NK-92 treated with Interleukin-12 subunit alpha and Interleukin-12 subunit beta, amount 100 ng/mL, for 24 hours (cell line): ENCODE results near the gene TERT.
"Not testable (repeated sequence)": the region's sequence is repeated elsewhere in the genome, so short reads cannot be mapped to it uniquely, and the experiment has no call there.

Experiments used
- DNase-seq: peaks from one replicate; lab custom pipeline; 2025; lab: John Stamatoyannopoulos, UW

Gene TERT

DNA sequence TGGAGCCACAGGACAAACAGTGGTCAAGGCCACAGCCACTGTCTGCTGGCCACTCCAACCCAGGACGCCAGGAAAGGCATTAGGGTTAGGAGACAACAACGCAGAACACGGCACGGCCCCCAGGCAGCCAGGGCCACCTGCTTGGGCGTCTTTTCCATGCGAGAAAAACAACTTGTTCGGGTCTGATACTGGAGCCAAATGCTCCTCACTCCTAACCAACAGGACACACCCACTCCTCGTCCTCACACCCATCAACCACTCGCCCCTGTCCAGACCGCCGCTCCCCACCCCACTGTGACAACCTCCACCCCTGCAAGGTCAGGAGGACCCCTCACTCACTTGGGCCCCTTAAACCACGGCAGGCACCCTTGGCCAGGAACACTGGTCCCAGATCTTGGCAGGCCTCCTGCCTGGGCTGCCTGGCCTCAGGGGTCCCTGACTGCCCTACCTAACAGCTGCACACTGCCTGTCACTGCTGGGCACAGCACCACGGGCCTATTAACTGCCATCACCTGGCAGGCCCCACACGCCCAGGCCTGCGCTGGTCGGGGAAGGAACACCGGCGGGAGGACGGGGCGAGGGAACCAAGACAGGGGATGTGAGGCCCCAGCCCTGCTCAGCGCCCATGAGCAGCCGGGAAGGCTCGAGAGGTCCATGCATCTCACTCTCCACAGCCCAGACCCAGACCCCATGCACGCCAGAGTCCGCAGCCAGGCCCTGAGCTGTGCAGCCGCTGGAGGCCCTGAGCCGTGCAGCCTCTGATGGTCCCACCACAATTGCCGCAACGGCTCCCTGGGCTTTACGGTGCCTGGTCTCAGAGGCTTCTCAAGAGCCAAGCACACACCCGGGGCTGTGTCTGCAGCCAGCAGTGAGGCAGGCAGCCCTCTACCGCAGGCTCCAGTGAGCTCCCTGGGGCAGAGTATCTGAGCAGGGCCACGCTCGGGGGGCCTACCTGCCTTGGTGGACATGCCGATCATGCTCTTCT, 36.3 kb upstream of the TERT start:
- no peak for DNase-seq

DNA sequence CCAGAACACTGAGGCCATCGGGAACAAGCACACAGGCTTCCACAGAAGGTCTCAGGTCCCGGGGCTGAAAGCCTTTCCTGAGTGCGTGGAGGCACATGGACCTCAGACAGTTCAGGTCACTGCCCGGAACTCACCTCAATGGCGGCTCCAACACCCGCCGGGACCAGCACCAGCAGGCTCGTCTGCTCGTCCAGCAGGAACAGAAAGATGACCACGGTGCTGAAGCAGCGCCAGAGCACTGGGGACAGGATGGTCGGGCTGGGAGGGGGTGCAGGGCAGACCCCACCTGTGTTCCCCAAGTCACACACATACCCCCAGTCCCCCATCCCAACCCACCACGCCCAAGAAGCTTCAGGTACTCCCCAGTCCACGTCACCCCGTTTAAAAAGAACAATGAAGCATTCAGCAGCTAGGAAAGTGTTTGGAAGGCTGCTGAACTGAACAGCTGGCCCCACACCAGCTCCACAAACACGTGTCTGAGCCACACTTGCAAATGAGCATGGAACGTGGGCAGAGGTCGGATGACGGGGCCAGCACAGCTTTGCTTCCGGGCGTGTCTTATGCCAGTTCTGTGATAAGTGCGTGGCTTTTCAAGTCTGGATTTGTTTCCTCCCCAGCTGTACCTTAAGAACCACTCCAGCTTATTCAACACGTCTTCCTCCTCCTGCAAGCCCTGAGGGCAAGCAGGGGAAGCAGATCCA, 35.4 kb upstream of the TERT start:
- no peak for DNase-seq

DNA sequence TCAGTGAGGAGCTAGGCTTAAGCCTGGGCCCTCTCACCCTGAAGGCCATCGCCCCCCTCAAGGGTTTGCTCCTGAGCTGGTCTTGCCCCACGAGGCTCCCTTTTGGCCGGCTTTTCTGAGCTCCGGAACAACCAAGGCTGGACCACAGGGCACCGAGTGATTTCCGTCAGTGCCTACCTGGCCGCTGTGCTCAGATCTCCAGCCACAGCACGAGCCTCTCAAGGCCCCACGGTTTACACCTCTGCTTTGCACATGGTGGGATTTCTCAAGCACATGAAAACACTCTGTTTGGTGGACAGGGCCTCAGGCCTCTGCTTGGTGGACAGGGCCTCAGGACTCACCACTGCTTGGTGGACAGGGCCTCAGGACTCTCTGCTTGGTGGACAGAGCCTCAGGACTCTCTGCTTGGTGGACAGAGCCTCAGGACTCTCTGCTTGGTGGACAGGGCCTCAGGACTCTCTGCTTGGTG, 34.3 kb upstream of the TERT start:
- no peak for DNase-seq

DNA sequence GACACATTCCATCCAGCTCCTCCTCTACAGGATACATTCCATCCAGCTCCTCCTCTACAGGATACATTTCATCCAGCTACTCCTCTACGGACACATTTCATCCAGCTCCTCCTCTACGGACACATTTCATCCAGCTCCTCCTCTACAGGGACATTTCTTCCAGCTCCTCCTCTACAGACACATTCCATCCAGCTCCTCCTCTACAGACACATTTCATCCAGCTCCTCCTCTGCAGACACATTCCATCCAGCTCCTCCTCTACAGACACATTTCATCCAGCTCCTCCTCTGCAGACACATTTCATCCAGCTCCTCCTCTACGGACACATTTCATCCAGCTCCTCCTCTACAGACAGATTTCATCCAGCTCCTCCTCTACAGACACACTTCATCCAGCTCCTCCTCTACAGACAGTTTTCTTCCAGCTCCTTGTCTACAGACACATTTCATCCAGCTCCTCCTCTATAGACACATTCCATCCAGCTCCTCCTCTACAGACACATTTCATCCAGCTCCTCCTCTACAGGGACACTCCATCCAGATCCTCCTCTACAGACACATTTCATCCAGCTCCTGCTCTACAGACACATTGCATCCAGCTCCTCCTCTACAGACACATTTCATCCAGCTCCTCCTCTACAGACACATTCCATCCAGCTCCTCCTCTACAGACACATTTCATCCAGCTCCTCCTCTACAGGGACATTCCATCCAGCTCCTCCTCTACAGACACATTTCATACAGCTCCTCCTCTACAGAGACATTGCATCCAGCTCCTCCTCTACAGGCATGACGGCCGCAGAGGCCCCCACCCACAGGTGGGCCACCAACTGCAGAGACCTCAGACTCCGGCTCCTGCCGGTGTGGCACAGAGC, 33.6 kb upstream of the TERT start:
- not testable (repeated sequence) for DNase-seq

DNA sequence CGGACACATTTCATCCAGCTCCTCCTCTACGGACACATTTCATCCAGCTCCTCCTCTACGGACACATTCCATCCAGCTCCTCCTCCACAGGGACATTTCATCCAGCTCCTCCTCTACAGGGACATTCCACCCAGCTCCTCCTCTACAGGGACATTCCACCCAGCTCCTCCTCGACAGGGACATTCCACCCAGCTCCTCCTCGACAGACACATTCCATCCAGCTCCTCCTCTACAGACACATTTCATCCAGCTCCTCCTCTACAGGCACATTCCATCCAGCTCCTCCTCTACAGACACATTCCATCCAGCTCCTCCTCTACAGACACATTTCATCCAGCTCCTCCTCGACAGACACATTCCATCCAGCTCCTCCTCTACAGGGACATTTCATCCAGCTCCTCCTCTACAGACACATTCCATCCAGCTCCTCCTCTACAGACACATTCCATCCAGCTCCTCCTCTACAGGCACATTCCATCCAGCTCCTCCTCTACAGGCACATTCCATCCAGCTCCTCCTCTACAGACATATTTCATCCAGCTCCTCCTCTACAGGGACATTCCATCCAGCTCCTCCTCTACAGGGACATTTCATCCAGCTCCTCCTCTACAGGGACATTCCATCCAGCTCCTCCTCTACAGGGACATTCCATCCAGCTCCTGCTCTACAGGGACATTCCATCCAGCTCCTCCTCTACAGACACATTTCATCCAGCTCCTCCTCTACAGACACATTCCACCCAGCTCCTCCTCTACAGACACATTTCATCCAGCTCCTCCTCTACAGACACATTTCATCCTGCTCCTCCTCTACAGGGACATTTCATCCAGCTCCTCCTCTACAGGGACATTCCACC, 32.3 kb upstream of the TERT start:
- not testable (repeated sequence) for DNase-seq

DNA sequence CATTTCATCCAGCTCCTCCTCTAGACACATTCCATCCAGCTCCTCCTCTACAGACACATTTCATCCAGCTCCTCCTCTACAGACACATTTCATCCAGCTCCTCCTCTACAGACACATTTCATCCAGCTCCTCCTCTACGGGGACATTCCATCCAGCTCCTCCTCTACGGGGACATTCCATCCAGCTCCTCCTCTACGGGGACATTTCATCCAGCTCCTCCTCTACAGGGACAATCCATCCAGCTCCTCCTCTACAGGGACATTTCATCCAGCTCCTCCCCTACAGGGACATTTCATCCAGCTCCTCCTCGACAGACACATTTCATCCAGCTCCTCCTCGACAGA, 31.6 kb upstream of the TERT start:
- not testable (repeated sequence) for DNase-seq

DNA sequence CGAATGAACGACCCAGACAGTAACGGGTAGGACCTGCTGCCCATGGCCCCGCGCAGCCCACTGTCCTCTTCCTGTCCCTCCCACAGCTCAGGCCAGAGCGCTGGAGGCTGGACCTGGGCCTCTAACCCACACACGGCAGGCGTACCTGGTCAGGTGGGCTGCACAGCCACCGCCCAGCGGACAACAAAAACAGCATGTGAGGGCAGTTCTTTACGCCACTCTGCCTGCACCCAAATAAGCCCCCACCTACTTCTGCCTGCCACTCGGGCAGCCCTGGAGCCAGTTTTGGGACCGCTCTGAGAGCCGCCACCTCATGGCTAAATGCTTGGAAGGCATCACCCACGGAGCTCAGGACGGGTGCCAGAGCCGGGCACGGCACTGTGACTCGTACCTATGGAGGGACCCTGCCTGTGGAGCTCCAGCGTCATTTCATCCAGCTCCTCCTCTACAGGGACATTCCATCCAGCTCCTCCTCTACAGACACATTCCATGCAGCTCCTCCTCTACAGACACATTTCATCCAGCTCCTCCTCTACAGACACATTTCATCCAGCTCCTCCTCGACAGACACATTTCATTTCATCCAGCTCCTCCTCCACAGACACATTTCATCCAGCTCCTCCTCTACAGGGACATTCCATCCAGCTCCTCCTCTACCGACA, 31.1 kb upstream of the TERT start:
- DNase-seq, result no peak

DNA sequence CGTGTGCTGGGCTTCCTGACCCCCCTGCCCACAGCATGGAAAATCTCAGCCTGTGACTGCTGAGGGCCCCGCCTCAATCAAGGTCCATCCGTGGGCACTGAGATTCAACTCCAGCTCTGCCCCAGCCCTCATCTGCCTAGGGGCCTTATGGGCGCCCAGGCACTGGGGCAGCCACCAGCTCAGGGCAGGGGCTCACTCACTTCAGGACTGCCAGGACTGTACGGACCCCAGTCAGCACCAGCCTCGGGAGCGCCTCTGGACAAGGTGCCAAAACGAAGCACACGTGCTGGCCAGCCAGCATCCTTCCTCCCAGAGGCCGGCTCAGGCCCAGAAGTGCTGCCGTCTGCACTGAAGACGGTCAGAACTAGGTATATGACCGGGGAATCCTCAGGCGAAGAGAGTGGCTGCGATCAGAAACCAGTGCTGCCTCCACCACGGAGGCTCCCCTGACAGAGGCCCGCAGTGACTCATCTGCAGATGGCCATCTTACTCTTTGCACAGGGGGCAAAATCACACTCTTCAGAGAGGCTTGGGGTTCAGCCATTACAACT, 30.4 kb upstream of the TERT start:
- DNase-seq, result no peak

DNA sequence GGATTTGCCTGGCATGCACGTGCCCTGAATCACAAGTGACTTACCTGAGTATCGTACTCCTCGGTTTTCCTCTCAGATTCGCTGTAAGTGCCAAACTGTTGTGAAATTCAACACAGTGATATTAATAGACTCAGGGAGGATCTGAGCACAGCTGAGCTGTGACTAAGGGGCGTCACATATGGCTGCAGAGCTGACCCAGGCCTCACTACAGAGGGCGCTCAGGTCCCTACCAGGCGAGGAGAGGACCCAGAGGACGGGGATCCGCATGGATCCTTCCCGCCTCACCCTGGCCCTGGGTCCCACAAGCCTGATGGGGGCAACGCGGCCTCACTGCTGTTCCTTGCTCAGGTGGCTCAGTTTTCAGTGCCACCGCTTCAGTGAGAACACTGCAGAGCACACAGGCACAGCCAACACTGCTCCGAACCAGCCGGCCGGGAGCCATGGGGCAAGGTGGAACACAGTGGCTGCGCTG, 29.9 kb upstream of the TERT start:
- no peak for DNase-seq

DNA sequence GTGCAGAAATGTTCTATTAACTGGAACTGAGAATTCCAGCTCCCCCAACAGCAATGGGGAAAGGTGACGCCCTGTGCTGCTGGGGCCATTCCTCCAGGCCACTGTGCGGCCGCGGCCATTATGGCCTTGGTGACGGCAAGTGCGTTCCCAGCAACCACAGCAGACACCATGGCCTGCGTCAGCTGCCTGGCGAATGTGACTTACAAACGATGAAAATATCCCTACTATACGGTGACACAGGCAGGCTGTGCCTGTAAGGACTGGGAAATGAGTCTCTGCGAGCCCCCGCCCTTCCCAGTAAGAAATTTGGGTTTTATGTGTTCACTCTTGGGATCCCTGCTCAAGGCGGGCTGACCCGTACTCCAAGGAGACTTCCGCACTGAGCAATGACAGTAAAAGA, 29.4 kb upstream of the TERT start:
- no peak for DNase-seq

DNA sequence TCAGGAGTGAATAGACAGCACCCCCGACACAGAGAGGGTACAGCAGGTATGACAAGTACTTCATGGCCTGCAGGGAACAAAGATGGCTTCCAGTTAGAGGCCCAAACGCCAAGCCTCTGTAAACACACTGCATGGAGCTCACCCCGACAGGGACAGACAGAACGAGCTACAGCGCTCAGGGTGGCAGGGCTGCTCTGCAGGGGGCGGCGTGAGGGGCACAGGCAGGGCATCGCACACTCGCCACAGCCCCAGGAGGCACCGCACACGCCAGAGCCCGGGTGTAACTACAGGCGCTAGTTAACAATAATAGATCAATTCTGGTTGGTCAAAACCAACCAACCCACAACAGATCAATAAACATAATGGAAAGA, 28.9 kb upstream of the TERT start:
- DNase-seq, result no peak

DNA sequence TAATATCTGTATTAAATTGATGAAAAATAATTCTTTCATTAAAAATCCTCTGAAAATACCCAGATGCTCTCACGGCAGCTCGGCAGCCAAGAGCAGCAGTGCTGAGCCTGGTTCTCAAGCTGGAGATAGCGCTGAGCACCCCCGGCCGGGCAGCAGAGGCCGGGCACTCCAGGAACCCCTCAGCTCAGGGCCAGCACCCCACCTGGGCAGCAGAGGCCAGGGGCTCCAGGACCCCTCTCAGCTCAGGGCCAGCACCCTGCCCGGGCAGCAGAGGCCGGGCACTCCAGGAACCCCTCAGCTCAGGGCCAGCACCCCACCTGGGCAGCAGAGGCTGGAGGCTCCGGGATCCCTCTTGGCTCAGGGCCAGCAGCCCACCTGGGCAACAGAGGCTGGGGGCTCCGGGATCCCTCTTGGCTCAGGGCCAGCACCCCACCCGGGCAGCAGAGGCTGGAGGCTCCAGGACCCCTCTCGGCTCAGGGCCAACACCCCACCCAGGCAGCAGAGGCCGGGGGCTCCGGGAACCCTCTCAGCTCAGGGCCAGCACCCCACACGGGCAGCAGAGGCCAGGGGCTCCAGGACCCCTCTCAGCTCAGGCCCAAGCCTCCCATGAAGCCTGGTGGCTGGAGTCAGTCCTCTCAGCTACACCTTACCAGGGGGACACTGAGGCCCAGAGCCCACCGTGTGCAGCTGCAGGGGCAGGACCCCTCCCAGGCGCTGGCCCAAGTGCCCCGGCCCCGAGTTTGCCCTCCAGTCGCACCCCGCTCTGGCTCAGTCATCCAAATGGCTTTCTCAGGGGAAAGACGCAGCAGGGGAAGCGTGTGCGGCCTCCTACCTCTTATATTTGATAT, 28.3 kb upstream of the TERT start:
- no peak for DNase-seq

DNA sequence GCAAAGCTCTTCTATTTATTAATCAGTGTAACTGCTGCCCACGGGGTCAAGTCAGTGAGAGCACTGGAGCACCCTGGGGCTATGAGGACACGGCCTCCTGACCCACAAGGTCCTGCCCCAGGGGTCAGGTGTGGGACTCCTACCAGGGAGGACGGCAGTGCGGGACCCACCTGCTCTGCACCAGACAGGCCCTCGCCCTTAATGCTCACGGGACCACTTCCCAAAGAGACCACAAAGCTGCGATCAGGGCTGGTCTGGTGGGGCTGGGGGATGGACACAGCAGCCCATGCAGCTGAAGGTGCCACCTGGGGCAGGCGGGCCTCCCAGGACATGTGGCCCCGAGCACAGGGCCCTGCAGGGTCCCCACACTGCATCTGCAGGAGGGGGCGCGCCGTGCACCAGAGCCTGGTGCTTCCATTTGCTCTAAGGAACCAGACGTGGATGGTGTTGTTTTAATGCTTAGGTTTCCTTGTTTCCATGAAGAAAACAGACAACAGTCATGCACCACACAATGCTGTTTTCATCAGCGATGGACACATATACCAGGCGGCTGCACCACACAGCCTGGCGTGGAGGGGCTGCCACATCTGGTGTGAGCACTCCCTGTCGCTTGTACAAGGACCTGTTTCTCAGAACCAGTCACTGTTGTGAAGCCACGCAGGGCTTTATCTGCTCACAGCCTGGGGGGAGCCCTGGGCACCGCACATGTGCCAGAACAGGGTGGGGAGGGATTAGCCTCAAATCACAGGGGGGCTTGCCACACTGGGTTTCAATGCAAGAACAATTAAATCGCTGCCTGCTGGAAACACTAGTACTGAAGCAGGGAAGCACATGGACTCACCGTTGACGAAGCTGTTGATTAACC, 27.4 kb upstream of the TERT start:
- DNase-seq, result no peak

DNA sequence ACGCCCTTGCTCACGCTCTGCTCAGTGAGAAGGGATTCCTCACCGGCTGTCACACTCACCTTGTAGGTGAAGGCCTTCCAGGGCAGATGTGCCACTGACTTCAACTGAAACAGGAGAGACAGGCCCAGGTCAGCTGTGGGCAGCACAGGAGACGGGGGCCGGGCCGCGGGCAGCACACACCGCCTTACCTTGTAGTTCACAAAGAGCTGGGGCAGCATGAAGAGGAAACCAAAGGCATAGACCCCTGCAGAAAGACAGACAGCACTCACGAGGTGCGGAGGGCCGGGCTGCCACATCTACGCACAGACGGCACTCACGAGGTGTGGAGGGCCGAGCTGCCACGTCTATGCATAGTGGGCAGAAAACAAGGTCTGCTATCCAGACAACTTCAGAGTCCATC, 26.7 kb upstream of the TERT start:
- no peak for DNase-seq

DNA sequence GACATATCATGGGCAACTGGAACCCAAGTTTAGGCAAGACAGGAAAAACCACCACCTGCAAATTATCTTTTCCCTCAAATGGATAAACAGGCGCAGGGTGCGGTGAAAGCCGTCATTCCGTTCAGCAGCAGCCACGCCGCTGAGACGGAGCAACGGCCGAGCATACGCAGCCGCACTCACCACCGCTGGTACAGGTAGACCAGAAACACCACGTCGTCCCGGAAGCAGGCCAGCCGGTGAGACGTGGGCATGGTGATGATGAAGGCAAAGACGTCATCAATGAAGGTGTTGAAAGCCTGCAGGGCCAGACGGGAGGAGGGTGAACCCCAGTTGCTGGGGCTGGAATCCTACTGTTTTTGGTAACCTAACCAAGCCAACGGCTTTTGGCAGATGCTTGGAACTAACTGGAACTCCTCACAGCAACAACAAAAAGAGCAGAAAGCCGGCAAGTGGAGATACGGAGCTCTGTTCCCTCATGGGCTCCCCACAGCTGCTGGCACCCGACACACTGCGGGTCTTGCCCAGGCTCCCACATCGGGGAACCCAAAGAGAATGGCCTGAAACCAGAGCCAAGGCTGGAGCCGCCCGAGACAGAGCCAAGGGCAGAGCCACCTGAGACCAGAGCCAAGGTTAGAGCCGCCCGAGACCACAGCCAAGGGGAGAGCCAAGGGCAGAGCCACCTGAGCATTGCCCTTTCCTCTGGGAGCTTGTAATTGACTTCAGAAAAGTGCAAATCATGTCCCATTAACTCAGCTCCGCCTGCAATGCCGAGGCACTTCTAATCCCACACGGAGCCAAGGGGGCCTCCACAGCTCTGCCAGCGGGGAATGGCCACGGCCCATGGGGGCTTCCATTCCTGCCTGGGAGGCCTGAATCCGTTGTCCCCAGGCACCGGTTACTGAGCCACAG, 25.8 kb upstream of the TERT start:
- DNase-seq, result no peak

DNA sequence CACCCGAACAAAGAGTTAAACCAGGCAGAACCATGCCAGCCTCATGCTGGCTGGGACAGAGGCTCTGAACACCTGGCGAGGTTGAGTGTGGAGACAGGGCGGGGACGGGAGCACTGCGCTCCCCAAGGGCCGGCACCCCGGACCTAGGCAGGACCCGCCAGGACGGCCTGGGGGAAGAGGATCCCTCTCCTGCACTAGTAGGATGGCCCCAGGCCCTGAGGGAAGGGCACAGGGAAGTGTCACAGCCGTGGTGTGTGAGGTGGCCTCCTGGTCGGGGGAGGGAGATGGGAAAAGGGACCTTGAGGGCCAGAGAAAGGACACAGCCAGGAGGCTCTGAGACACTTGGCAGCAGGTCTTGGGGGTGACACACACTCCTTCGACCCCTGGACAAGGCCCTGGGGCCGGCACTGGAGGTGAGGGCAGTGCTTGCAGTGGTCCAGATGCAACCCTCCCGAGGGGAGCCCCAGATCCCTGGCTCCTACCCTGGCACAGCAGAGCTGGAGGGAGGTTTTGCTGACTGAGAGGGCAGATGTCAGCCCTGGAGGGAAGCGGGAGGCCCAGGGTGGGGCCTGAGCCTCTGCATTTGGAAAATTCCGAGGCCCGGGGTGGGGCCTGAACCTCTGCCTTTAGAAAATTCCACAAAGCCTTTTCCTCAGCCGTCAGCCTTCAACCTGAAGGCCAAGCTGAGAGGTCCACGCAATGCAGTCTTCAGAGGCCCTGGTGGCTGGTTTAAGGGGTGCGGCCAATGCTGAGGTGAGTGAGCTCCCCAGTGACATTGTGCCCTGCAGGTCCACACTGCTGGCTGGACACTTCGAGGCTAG, 24.8 kb upstream of the TERT start:
- DNase-seq, result no peak
